HPDE6-E6E7 (cell line): ENCODE data around the gene RBP3.

Experiments
- DNase-seq: peaks from one replicate; pipeline ENCODE4 v3.0.0; 2011; ENCODE audit warnings: missing footprints; ENCODE audit errors: extremely low spot score

Gene RBP3

DNA sequence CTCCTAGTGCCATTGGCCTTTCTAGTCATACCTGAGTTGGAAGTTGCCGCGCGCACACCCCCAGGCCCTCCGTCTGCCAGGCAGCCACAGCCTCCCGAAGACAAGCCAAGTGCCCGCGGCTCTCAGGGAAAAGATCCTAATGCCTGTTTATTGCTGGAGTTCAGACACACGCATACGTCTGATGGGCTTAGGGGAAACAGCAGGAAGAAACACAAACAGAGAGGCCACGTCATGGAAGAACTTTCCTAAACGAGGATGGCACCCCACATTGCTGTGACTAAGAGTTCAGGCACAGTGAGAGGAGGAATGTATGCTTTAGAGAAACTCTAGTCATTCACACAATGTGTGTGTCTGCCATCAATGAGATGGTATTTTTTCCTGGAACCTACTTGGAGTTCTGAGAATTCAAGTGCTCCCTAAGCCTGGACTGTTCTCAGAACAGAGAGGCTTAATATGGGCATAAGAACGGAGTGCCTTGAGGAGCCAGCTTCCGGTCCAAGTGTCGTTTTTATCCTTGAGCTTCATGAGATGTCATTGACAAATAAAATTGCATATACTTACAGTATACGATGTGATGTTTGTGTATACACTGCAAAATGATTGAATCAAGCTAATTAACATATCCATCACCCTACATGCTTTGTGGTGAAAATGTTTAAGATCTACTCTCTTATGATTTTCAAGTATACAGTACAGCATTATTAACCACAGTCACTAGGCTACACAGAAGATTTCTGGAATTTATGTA lies 11.6 kb upstream of the RBP3 start:
- DNase-seq: no peak

GRCh38 chr10:47337310-47337709 lies 10.9 kb upstream of the RBP3 start:
- no peak for DNase-seq

DNA sequence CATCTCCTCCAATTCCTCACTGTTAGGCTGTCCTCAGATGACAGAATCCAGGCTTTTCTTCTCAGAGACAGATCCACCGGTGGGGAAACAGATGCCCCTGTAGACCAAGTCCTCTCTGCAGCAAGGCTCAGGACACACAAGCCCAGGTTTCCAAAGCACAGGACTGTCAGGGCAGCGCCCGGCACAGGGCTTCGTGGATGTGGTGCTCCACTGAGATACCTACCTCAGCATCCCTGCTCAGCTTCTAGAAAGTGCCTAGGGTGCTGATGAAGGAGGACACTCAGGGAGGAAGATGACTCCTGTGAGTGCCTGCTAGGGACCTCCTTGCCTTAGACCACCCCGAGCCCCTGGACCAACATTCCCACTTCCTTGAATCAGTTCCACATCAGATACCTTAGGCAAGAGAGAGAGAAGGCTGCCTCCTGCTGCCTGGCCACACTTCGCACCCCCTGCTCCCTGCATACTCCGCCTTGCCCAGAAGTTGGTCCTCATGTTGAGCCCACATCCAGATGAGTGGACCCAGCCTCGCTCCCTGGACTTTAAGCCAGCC lies 8.9 kb upstream of the RBP3 start:
- no peak for DNase-seq

- no peak for DNase-seq
These were observed 8.2 kb upstream of the RBP3 start for GRCh38 chr10:47339759-47340607.

DNA sequence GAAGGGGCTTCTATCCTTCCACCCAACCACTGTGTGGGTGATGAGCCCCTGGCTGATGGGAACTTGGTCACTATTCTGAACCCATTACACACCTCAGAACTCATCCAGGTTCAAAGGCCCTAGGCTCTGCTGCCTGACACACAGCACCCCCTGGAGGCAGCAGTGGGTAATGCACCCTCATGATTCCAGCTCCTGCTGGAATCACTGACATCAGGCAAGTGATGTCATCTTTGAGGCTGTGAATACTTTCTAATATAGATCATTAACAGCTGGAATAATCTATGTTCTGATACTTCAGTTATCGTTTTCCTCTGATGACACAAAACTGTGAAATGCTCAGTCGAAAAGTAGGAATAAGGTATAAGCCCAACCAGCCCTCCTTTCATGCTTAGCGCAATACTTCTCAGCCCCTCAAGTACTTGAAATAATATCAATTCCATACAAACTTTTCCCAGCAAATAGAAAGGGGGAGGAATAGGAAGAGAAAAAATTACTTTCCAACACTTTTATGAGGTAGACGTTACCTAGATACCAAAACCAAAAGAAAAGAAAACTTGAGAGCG lies 7.5 kb upstream of the RBP3 start:
- DNase-seq: peak; percentile 62

DNA sequence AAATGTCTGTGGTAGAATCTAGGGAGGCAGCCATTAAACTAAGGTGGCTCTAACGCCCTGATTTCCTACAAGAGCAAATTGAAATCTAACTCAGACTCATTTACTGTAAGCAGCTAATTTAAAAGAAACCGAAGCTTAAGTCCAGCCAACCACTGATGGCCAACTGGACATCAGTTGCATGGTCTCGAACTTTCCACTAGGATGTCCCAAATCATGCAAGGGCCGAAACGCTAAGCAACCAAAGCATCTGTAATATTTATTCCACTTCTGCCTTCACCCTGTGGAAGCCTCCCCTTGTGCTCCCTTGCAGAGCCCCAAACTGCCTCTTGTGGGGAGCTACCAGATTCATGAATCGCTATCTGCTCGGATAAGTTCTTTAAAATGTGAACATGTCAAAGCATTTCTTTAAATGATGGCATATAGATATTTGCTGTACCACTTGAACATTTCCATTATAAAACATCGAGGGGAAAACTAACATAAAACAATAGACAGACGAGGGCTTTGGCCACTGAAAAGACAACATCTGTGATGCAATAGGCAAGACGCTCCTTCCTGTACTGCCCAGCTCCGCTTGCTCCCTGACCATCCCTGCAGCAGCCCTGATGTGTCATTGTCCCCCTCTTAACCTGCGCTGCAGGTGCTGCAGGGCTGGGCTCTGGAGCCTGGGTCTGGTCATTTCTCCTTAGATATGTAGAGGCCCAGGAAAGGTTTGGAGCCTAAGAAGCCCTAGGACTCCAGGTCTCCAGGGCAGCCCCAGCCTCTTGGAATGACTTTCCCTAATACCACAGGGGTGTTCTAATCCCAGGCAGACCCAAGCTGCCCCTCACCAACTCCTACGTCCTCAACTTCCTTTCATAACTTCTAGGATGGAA lies 2.9 kb upstream of the RBP3 start:
- DNase-seq: no peak

- DNase-seq: no peak
These were observed 1.4 kb upstream of the RBP3 start for GRCh38 chr10:47346581-47347302.

DNA sequence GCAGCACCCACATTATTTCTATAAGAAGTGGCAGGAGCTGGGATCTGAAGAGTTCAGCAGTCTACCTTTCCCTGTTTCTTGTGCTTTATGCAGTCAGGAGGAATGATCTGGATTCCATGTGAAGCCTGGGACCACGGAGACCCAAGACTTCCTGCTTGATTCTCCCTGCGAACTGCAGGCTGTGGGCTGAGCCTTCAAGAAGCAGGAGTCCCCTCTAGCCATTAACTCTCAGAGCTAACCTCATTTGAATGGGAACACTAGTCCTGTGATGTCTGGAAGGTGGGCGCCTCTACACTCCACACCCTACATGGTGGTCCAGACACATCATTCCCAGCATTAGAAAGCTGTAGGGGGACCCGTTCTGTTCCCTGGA lies 874 bp upstream of the RBP3 start:
- no peak for DNase-seq

GRCh38 chr10:47348661-47349470 lies 703 bp downstream of the RBP3 start:
- no peak for DNase-seq

- DNase-seq: no peak
These were observed 1.4 kb downstream of the RBP3 start for GRCh38 chr10:47349516-47349915.

GRCh38 chr10:47349941-47350371 lies 1.8 kb downstream of the RBP3 start:
- no peak for DNase-seq

- DNase-seq: no peak
These were observed 2.8 kb downstream of the RBP3 start for GRCh38 chr10:47350671-47351640.

DNA sequence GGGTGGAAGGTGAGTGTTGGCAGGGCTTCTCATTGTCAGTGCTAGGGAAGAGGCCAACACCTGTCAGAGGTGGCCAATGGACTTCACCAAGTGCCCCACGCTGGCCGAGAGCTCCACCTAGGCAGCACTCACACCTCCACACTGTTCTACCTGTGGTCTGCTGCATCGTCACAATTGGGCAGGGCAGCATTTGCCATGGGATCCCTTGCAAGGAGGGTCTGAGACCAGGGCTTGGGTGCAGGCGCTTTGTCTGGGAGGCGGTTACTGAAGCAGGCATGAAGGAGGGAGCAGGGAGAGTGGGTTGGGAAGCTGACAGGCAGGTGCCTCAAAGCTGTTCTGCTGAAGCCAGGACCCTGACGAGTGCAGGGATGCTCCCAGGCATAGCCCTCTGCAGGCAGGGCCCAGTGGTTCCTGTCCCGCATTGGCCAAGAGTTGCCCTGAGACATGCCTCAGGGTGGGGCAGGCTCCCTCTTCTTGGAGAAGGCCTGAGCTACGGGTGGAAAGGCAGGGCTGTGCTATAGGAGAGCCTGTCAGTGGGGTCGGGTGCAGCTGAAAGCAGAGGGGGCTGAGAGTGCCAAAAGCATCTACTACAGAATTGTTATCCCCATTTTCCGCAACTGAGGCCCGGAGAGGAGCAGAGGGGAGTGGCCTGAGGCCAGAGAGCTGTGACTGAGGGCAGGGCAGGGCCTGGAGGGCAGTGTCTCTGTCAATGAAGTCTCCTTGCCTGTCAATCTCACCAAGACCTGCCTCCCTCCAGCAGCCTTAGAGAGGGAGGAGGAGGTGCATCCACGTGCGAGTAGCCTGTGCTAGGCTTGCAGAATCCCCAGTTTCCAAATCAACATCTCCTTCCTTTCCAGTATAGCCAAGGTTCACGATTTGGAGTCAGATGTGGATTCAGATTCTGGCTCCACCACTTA lies 4.0 kb downstream of the RBP3 start:
- no peak for DNase-seq

DNA sequence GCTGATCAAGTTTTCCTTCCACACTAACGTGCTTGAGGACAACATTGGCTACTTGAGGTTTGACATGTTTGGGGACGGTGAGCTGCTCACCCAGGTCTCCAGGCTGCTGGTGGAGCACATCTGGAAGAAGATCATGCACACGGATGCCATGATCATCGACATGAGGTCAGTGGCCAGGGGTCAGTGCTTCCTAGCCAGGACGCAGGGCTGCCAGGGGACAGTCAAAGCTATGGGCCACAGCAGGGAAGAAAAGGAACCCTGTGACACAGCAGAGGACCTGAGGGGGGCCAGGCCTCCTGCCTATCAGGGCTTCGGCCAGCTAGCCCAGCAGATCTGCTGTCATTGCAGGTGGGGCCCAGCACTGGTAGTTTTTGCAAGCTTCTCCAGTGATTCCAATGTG lies 5.2 kb downstream of the RBP3 start:
- no peak for DNase-seq

- peak; percentile 17 for DNase-seq
These were observed 6.0 kb downstream of the RBP3 start for GRCh38 chr10:47354165-47354564.

GRCh38 chr10:47354900-47355299 lies 6.7 kb downstream of the RBP3 start:
- DNase-seq: no peak

GRCh38 chr10:47356708-47357107 lies 8.5 kb downstream of the RBP3 start:
- no peak for DNase-seq

GRCh38 chr10:47357131-47357582 lies 9.0 kb downstream of the RBP3 start:
- no peak for DNase-seq
